NK-92 (cell line): Measurements from ENCODE around the gene FILIP1L.
"Not testable (repeated sequence)": the region's sequence is repeated elsewhere in the genome, so short reads cannot be mapped to it uniquely, and the experiment has no call there.

Source experiments
- DNase-seq: peaks from one replicate; lab custom pipeline; 2025; ENCODE audit not compliant: unreplicated experiment; lab: John Stamatoyannopoulos, UW

FILIP1L gene

GRCh38 chr3:100099621-100100020, 14.7 kb downstream of the FILIP1L start:
- DNase-seq: no peak

DNA sequence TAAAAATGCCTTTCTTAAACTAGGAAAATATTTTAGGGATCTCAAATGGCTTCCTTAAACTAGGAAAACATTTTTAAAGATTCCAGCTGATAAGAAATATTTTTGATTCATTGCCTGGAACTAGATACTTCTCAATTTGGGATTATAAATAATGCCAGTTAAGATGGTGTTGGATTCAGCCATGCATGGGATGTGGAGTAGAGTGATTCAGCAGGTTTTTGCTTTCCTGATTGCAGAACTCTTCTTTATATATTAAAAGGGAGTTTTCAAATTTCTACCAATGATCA, 15.6 kb downstream of the FILIP1L start:
- DNase-seq: no peak

DNA sequence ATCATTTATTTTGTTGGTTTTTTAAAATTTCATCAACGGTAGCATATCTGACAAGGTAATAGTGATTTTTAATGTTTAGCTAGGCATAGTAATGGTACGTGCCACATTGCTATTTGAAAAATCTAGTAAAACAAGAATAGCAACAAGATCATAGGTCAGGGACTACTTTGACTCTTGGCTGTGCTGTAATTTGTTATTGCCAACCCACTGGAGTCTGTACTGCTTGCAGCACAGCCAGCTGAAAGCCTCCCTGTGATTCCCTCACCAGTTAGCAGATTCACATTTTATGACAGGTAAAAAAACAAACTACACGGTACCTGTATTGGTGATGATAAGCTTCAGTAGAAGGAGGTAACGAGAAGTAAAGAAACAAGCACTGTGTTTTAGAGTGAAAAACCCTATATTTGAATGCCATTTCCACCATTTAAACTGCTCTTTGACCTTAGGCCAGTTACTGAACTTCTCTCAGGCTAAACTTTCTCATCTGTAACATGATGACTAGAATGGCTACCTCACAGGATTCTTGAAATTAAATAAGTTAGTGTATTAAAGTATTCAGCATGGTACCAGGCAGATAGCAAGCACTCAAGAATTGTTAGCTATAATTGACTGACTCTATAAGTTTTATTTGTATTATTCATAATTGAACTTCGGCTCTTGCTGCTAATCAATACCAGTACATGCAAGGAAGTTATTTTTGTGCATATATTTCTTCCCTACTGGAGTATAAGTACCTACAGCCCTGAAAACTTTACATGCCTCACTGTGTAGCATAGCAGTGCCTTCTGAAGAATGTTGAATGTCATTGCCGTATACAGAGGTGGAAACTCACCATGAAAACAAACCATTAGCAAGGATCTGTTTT, 16.1 kb downstream of the FILIP1L start:
- no peak for DNase-seq

DNA sequence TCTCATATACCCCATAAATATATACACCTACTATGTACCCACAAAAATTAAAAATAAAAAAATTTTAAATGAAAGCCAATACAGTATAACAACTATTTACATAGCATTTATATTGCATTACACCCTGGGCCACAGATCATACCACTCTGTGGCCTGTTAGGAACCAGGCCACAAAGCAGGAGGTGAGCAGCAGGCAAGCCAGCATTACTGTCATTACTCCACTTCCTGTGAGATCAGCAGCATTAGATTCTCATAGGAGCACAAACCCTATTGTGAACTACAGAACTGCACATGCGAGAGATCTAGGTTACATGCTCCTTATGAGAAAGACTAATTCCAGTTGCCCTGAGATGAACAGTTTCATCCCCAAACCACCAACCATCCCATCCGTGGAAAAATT, 17.4 kb downstream of the FILIP1L start:
- DNase-seq: no peak

- DNase-seq: not testable (repeated sequence)
Observed at GRCh38 chr3:100096286-100096685, 18.0 kb downstream of the FILIP1L start.

DNA sequence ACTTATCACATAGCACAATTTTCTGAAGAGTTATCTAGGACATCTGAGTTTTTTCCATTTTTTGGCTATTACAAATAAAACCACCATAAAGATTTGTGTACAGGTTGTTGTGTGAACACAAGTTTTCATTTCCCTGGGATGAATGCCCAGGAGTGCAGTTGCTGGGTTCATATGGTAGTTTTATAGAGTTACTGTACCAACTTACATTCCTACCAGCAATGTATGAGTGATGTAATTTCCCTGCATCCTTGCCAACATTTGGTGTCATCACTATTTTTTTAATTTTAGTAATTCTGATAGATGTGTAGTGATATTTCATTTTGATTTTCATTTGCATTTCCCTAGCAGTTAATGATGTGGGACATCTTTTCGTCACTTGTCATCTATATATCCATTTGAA, 20.5 kb downstream of the FILIP1L start:
- no peak for DNase-seq

DNA sequence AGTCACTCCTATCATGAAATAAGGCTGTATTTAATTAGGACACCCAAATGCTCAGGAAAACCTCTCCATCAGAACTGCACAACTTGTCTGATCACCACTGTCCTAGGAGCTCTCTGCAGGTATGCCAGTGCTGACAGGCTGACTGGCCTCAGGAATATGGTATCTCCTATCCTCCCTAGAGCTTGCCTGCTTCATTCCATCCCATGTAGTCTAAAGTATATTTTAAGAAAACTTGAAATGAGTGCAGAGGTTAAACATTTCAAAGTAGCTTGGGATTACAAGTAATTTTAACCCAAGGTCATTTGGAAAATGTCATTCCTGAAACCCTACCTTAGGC, 23.7 kb downstream of the FILIP1L start:
- no peak for DNase-seq

DNA sequence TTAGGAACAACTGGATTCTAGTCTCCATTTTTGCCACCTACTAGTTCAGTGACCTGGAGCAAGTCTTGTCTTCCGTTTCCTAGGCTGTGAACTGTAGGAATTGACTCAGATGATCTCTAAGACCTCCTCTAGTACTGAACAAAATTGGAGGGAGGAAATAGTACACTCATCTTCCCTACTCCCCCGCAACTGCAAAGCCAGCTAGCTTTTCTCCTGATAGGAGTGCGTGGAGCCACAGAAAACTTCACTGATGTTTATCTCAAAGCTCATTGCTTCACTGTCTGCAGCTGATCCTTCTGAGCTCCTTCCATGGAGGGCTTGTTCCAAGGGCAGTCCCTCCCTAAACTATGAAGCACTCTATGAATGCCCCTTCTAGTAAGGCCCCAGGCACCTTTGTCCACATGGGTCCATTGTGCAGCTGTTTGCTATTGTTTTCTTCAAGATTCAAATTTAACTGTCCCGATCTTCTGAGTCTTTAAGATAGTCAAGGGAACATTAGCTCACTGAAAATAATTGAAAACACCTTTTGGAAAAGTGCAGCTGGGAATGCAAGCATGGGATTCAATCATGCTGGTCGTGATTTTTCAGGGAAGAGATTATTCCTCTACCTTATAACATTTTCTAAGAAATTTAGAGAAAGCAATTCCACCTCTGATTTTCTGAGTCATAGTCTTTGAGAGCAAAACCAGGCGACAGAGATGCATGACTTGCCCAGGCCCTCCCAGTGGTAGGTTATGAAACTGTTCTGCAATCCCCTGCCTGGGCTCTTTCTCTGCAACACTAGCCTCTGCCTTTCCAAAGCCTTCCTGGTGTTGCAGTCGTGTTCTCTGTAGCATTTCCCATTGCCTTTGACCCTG, 24.3 kb downstream of the FILIP1L start:
- no peak for DNase-seq

GRCh38 chr3:100088735-100089368, 25.4 kb downstream of the FILIP1L start:
- DNase-seq: no peak

DNA sequence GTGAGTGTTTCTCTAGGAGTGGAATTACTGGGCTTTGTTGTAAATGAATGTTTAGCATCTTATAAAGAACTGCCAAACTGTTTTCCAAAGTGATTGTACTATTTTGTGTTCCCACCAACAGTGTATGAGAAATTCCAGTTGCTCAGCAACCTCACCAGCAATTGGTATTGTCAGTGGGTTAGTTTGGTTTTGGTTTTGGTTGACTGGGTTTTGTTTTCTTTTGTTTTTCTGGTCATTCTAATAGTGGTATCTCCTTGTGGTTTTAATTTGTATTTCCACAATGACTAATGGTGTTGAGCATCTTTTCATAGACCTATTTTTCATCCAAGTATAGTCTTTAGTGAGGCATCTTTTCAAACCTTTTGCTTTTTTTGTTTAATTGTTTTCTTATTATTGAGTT, 27.1 kb downstream of the FILIP1L start:
- DNase-seq: no peak

DNA sequence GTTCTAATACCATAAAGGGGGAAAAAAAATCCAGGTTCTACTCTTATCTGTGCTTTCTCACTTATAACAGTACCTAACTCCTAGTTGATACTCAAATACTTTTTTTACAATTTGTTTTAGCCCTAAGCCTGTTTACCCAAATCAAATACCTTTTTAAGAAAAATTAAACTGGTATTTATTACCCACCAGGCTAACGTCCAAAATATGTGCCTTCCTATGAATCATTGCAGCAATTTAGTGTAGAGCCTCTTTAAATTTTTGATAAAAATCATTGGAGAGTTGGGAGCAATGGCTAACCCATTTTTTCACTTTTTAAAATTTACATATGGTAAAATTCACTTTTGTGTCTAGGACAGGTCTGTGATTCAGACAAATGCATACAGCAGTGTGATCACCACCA, 27.9 kb downstream of the FILIP1L start:
- no peak for DNase-seq

- DNase-seq: no peak
Observed at GRCh38 chr3:100084100-100084806, 30.0 kb downstream of the FILIP1L start.

DNA sequence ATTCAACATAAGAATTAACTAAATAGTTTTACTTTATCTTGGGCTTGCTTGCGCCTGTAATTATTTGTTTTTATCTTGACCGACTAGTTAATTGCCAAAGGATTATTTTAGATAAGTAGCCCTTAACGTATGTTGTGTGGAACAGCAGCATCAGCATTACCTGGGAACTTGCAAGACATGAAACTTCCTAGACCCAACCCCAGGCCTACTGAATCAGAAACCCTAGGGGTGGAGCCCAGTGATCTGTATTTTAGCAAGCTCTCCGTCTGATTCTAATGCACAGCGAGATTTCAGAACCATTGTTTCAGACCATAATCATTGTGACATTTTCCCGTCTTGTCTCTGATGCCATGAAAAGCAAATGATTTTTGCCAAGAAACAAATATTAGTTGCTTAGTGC, 31.1 kb downstream of the FILIP1L start:
- no peak for DNase-seq

DNA sequence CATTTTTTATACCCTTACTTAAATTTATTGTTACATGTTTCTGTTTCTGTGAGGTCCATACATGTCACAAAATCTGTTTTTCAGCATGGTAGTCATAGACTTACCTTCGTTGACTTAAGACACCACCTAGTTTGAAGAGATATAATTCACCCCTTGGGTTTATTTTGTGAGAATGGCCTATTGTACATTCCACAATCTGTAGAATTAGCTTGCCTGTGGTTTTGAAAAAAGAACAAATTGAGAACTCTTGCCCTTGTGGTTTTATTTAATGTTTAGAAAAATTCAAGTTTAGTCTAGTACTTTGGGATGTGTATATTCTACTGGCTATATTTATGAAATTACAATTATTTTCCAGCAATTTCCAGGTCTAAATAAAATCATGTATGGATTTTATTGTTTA, 31.6 kb downstream of the FILIP1L start:
- no peak for DNase-seq

DNA sequence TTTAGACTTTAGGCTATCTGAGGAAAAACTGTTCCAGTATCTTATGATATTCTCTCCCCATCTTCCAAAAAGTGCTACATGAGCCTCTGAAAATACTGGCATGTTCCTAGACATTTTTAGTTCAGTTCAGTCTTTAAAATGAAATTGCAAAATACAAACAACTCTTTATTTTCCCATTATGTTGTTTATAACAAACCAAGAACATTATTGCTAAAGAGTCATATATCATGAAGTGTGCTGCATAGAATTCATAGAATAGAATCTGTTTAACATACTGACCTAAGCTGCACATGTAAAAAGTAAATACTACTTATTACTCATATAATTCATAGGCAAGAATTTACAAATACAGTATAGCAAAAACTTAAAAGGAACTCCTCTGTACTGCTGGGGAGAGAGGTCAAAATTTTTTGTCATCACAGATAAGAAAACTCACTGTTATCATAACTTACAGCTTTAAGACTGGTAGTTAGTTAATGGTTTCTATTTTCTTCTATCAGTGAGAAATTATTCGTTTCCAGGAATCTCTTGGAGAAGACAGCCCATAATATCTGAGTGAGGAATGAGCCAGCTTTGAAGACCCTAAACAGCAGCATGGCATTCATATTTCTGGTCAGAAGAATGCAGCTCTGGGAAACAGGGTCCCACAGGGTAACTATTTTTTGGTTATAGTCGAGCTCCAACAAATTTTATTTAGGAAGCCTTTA, 32.2 kb downstream of the FILIP1L start:
- DNase-seq: no peak

- no peak for DNase-seq
Observed at GRCh38 chr3:100081311-100081710, 33.0 kb downstream of the FILIP1L start.

GRCh38 chr3:100080573-100080972, 33.7 kb downstream of the FILIP1L start:
- no peak for DNase-seq

DNA sequence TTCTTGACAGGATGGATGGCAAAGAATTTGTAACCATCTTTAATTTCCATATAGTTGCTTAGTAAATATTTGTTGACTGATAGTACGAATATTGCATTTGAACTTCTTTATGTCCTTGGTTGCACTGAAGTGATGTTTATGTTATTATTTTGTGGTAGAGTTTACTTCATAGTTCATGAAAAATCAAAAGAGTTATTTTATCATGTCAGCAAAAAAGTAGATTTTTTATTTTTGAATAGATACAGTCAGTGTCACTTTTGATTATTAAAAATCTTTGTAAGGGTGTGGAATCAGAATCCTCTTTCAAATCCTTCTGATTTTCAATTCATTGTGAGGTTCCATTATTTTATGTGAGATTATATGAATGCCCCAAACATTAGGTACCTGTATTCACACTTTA, 35.0 kb downstream of the FILIP1L start:
- no peak for DNase-seq

GRCh38 chr3:100076731-100077529, 37.4 kb downstream of the FILIP1L start:
- DNase-seq: no peak
